Tibial nerve (tissue), 4 donors: ENCODE results near the gene WWC2. TPM values are rescaled to one million over a fixed set of nuclear protein-coding genes. Genes with fewer than 3 reads are reported as not detected.

Experiments
- DNase-seq, 2 donors: peaks; one replicate each; pipeline ENCODE4 v3.0.0-alpha.2; 2019; ENCODE audit warnings: low spot score in 2 of 2
- H3K27ac ChIP-seq, 4 donors: fragments of 200-600 bp; sonication (generic) in 3 of 4; one replicate each; pipeline ENCODE4 v1.5.1; 2017 to 2019; ENCODE audit warnings: mild to moderate bottlenecking in 1 of 4
- H3K27me3 ChIP-seq, 2 donors: fragments of 200-600 bp; sonication (generic) in 1 of 2; one replicate each; pipeline versions ENCODE4 v1.5.1 to v1.6.0; 2017 to 2019
- H3K36me3 ChIP-seq, 3 donors: fragments of 200-600 bp; sonication (generic); one replicate each; pipeline ENCODE4 v1.5.1; 2018 to 2019
- H3K4me1 ChIP-seq, 4 donors: fragments of 200-600 bp; sonication (generic) in 3 of 4; one replicate each; pipeline ENCODE4 v1.5.1; 2017 to 2019
- H3K4me3 ChIP-seq, 4 donors: fragments of 200-600 bp; sonication (generic) in 3 of 4; one replicate each; pipeline ENCODE4 v1.5.1; 2017 to 2019; ENCODE audit warnings: mild to moderate bottlenecking in 1 of 4, moderate library complexity in 1 of 4
- H3K9me3 ChIP-seq, 4 donors: fragments of 200-600 bp; sonication (generic) in 3 of 4; one replicate each; pipeline ENCODE4 v1.5.1; 2017 to 2019
- CTCF ChIP-seq, 5 experiments: fragments of 200-600 bp in 3 of 5; fragments of 450-650 bp in 2 of 5; sonication (generic) in 3 of 5; IDR thresholded peaks; one replicate each; pipeline ENCODE4 v1.5.1; 2016 to 2019; ENCODE audit warnings: antibody characterized with exemption in 5 of 5, mild to moderate bottlenecking in 3 of 5, moderate library complexity in 2 of 5
- EP300 ChIP-seq, 2 donors: sonication (generic); formaldehyde crosslinking; IDR thresholded peaks; one replicate each; pipeline ENCODE4 v1.6.1; 2017; ENCODE audit warnings: antibody characterized with exemption in 2 of 2, mild to moderate bottlenecking in 1 of 2
- POLR2A ChIP-seq, 2 donors: fragments of 450-650 bp; IDR thresholded peaks; one replicate each; pipeline ENCODE4 v1.6.1; 2017; ENCODE audit warnings: antibody characterized with exemption in 2 of 2, mild to moderate bottlenecking in 2 of 2, moderate library complexity in 2 of 2
- WGBS, 2 donors: methylation state at CpG; one replicate each; pipeline ENCODE4 v1.1.5; 2018; 5-methylcytosine and 5-hydroxymethylcytosine counted together
- total RNA-seq, 4 donors: library from RNA; depleted of rRNA; stranded (reverse); fragments of >200 nt; gene quantifications; one replicate each; pipeline ENCODE4 v1.1.0, GENCODE V29; 2016

Gene WWC2
- total RNA-seq, 4 donors from 2014 or later = 38.2 to 60.9 (median 42.9) TPM

GRCh38 chr4:183344523-183345255 is 245.6 kb downstream of the WWC2 start:
- H3K27me3 ChIP-seq = no peaks in the 10 kb centered on the region
- no peaks in the 10 kb centered on the region for H3K36me3 ChIP-seq
- no peak overlapping the region for H3K27ac ChIP-seq
- peaks cover 0 to 14% (median 0%) of the 10 kb centered on the region in 4 donors for H3K4me1 ChIP-seq
- H3K9me3 ChIP-seq = no peaks in the 10 kb centered on the region
- no peak overlapping the region for H3K4me3 ChIP-seq
- no peak for TF ChIP-seq POLR2A (IDR thresholded peaks at IDR 0.05)
- TF ChIP-seq EP300 (IDR thresholded peaks at IDR 0.05) = no peak
- TF ChIP-seq CTCF (IDR thresholded peaks at IDR 0.05) = no peak
- WGBS, 2 donors = 88 to 96% methylated on average over 13 to 15 of the region's 15 CpGs
- no peak for DNase-seq

- Histone ChIP-seq H3K4me1 (peaks cover 0 to 14% (median 0%) of the 10 kb centered on the region in 4 donors), H3K9me3 (no peaks in the 10 kb centered on the region), H3K27me3 (no peaks in the 10 kb centered on the region), H3K4me3 (no peak overlapping the region), H3K36me3 (no peaks in the 10 kb centered on the region), H3K27ac (no peak overlapping the region)
- 74 to 82% methylated on average over 4 of the region's 4 CpGs for WGBS, 2 donors
- DNase-seq = no peak
- TF ChIP-seq CTCF (IDR thresholded peaks at IDR 0.05) (no peak), POLR2A (IDR thresholded peaks at IDR 0.05) (no peak), EP300 (IDR thresholded peaks at IDR 0.05) (no peak)
These were observed 246.2 kb downstream of the WWC2 start for GRCh38 chr4:183345261-183345660.

- DNase-seq = no peak
- no peak overlapping the region for H3K4me3 ChIP-seq
- peaks cover 0 to 14% (median 0%) of the 10 kb centered on the region in 4 donors for H3K4me1 ChIP-seq
- no peaks in the 10 kb centered on the region for H3K9me3 ChIP-seq
- no peak overlapping the region for H3K27ac ChIP-seq
- 86 to 87% methylated on average over 8 of the region's 8 CpGs for whole genome bisulfite sequencing, 2 donors
- no peaks in the 10 kb centered on the region for H3K36me3 ChIP-seq
- H3K27me3 ChIP-seq = no peaks in the 10 kb centered on the region
- TF ChIP-seq POLR2A (IDR thresholded peaks at IDR 0.05) = no peak
- no peak for TF ChIP-seq EP300 (IDR thresholded peaks at IDR 0.05)
- no peak for TF ChIP-seq CTCF (IDR thresholded peaks at IDR 0.05)
These were observed 248.1 kb downstream of the WWC2 start for GRCh38 chr4:183347146-183347545.

DNA sequence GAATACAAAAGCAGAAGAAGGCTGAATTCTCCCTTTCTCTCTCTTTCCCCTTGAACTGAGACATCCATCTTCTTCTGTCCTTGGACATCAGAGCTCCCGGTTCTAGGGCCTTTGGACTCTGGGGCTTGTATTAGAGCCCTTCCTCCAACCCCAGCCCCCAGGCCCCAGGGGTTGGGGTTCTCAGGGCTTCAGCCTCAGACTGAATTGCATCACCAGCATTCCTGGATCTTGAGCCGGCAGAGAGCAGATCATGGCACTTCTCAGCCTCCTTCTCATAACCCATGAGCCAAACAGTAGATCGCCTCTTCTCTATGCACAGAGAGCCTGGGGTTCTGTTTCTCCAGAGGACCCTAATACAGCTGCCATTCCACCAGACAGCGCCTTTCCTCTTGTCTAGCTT is 248.5 kb downstream of the WWC2 start:
- no peak for DNase-seq
- Histone ChIP-seq H3K4me3 (no peak overlapping the region), H3K4me1 (peaks cover 0 to 11% (median 0%) of the 10 kb centered on the region in 4 donors), H3K27me3 (no peaks in the 10 kb centered on the region), H3K36me3 (no peaks in the 10 kb centered on the region), H3K9me3 (no peaks in the 10 kb centered on the region), H3K27ac (no peak overlapping the region)
- no peak for TF ChIP-seq CTCF (IDR thresholded peaks at IDR 0.05)
- TF ChIP-seq EP300 (IDR thresholded peaks at IDR 0.05) = no peak
- TF ChIP-seq POLR2A (IDR thresholded peaks at IDR 0.05) = no peak
- 80 to 91% methylated on average over 4 of the region's 4 CpGs for WGBS, 2 donors

GRCh38 chr4:183348136-183348535 is 249.1 kb downstream of the WWC2 start:
- 81 to 85% methylated on average over 12 of the region's 12 CpGs for WGBS, 2 donors
- Histone ChIP-seq H3K27ac (no peak overlapping the region), H3K4me3 (no peak overlapping the region), H3K9me3 (no peaks in the 10 kb centered on the region), H3K36me3 (no peaks in the 10 kb centered on the region), H3K4me1 (peaks cover 0 to 5% (median 0%) of the 10 kb centered on the region in 4 donors), H3K27me3 (no peaks in the 10 kb centered on the region)
- no peak for TF ChIP-seq POLR2A (IDR thresholded peaks at IDR 0.05)
- TF ChIP-seq EP300 (IDR thresholded peaks at IDR 0.05) = no peak
- TF ChIP-seq CTCF (IDR thresholded peaks at IDR 0.05) = no peak
- DNase-seq = no peak
